Effector CD4-positive, alpha-beta T cell (primary cell): ENCODE data around the gene ITGAX.
A peak's percentile ranks its signal among the peaks of the same experiment; 100 is the strongest.
"Not testable (repeated sequence)": the region's sequence is repeated elsewhere in the genome, so short reads cannot be mapped to it uniquely, and the experiment has no call there.

Experiments
- DNase-seq: peaks from one replicate; pipeline ENCODE4 v3.0.0-alpha.2; 2020

ITGAX gene

DNA sequence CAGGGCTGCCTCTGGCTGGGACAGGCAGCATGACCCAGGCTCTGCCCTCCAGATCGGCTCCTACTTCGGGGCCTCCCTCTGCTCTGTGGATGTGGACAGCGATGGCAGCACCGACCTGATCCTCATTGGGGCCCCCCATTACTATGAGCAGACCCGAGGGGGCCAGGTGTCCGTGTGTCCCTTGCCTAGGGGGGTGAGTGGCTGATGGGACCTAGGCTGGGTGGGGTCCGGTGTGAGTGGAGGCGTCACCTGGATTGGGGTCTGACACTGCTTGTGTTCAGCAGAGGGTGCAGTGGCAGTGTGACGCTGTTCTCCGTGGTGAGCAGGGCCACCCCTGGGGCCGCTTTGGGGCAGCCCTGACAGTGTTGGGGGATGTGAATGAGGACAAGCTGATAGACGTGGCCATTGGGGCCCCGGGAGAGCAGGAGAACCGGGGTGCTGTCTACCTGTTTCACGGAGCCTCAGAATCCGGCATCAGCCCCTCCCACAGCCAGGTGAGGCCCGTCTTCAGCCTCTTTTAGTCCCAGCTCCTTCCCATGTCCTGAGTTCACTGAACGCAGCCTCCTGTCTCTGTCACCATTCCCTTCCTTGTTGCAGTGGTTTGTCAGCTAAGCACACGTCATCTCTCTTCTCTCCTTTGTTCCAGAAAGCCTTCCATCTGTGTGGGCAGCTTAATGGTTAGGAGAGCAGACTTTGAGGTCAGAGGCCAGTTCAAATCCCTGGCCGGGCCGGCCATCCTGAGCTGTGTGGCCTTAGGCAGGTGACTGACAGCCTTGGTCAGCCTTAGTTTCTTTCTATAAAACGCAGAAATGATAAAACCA is 56.3 kb downstream of the ITGAX start:
- no peak for DNase-seq

DNA sequence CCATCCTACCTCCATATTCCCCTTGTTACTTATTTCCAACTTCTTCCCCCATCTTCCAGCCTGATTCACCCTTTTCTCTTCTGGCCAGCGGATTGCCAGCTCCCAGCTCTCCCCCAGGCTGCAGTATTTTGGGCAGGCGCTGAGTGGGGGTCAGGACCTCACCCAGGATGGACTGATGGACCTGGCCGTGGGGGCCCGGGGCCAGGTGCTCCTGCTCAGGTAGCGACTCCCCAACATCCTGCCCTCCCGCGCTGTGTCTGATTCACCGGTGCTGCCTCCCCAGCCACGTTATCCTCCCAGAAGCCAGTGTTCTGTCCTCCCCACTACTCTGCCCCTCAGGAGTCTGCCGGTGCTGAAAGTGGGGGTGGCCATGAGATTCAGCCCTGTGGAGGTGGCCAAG is 57.8 kb downstream of the ITGAX start:
- no peak for DNase-seq

DNA sequence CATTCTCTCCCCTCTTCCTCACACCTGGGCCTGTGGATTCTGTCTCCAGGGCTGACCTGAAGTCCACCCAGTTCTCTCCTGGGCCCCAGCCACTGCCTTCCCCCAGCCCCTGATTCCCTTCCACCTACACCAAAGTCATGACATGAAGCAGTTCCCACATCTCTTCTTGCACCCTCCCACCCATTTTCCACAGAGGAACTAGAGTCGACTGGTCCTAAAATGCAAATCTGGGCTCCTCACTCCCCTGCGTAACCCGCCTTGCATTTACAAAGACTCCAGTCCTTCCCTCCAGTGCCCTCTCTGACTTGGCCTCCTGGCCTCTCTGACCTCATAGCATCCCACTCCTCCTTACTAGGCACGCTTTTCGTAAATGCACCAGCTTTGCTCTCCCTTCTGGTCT is 58.4 kb downstream of the ITGAX start:
- DNase-seq: no peak

DNA sequence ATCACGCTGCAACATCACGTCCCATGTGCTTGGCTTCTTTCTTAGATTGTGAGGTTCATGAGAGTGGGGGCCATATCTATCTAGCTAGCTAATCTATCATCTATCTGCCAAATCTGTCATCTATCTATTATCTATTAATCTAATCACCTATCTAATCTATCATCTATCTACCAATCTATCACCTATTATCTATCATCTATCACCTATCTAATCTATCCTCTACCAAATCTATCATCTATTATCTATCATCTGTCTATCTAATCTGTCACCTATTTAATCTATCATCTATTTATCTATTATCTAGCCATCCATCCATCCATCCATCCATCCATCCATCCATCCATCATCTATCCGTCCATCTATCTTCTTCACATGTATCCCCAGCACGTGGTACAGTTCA is 59.0 kb downstream of the ITGAX start:
- no peak for DNase-seq

DNA sequence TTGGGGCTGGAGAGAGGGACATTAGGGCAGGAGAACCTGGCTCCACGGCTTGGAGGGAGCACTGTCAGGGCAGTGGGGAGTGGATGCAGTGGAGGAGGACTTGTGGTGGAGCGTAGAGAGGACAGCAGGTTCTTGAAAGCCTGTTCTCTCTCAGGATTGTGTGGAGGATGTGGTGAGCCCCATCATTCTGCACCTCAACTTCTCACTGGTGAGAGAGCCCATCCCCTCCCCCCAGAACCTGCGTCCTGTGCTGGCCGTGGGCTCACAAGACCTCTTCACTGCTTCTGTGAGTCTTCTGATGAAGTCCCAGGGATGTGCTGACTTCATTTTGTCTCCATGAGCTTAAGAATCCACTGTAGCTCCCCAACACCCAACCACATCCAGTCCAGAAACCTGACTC is 59.7 kb downstream of the ITGAX start:
- DNase-seq: no peak

DNA sequence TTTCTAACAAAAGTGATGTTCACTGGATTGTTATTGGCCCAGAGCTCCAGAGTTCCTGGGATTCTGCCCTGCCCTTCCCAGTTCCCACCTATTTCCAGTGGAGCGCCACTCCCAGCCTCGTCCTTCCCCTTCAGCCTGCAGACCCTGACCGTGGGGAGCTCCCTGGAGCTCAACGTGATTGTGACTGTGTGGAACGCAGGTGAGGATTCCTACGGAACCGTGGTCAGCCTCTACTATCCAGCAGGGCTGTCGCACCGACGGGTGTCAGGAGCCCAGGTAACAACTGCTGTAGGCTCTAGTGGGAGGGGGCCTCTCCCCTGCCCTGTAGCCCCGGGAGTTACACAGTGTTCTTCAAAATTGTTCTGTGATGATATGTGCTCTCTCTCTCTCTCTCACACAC is 61.4 kb downstream of the ITGAX start:
- no peak for DNase-seq

DNA sequence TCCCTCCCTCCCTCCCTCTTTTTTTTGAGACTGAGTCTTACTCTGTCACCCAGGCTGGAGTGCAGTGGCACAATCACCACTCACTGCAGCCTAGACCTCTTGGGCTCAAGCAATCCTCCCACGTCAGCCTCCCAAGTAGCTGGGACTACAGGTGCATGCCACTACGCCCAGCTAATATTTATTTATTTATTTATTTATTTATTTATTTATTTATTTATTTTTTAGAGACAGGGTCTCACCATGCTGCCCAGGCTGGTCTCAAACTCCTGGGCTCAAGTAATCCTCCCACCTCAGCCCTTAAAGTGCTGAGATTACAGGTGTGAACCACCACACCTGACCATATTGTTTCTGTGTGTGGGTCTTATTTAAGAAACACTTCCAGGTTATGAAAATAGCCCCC is 62.1 kb downstream of the ITGAX start:
- not testable (repeated sequence) for DNase-seq

DNA sequence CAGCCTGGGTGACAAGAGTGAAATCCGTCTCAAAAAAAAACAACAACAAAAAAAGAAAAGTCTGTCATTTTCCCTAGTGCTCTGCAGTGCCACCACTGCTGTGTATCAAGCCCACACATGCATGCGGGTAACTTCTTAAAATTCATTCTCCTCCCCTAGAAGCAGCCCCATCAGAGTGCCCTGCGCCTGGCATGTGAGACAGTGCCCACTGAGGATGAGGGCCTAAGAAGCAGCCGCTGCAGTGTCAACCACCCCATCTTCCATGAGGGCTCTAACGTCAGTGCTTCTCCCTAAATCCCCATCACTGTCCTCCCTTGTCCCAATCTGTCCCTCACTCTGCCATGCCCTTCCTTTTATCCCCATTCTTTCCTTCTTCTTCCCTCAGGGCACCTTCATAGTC is 62.9 kb downstream of the ITGAX start:
- no peak for DNase-seq

DNA sequence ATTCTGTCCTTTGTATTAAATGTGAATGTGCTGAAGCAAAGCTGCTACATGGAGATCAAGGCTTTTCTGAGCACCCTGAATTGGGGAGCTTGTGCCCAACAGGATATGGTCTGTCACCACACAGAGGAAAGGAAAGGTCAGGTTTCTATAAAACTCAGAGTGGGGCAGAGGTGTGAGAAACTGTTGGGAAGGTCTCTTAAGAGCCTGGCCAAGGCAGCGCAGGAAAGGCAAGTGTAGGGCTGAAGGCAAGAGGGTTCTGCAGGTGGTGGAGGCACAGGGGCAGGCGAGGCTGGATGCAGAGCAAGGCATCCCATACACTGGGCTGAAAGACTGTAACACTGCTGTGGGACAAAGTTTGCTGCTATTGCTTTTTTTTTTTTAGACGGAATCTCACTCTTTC is 65.1 kb downstream of the ITGAX start:
- no peak for DNase-seq

DNA sequence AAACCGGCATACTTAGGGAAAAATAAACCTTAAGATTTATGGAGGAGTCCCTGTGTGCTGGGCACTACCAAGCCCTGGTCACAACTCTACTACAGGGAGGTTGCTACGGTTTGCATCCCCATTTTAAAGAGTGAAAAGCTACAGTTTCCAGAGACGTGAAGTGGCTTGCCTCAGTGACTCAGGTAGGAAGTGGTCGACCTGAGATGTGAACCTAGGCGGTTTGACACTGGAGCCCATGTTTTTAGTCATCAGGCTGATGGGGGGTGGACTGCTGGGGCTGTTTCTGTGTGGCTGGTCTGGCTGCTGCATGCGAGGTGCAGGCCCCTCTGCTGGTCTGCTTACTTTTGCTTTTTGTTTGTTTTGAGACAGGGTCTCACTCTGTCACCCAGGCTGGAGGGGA is 66.6 kb downstream of the ITGAX start:
- DNase-seq: no peak

DNA sequence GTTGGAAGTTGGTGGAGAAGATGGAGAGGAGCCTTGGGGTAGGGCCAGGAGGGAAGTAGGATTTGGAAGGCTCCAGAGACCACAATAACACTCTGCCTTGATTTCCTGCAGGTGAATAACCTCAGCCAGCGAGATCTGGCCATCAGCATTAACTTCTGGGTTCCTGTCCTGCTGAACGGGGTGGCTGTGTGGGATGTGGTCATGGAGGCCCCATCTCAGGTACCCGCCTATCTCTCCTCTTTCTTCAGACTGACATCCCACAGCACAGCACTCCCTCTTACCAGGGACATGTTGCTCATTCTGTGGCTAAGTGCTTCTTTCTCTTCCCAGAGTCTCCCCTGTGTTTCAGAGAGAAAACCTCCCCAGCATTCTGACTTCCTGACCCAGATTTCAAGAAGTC is 68.3 kb downstream of the ITGAX start:
- DNase-seq: no peak

DNA sequence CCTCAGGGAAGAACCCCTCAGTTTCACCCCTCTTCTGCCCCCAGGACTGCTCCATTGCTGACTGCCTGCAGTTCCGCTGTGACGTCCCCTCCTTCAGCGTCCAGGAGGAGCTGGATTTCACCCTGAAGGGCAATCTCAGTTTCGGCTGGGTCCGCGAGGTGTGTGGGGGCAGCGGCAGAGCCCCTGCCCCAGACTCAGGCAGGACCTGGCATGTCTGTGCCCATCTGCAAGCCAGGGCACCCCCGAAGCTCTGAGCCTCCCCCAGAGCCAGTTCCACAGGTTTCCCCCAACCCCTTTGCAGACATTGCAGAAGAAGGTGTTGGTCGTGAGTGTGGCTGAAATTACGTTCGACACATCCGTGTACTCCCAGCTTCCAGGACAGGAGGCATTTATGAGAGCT is 68.8 kb downstream of the ITGAX start:
- DNase-seq: no peak

DNA sequence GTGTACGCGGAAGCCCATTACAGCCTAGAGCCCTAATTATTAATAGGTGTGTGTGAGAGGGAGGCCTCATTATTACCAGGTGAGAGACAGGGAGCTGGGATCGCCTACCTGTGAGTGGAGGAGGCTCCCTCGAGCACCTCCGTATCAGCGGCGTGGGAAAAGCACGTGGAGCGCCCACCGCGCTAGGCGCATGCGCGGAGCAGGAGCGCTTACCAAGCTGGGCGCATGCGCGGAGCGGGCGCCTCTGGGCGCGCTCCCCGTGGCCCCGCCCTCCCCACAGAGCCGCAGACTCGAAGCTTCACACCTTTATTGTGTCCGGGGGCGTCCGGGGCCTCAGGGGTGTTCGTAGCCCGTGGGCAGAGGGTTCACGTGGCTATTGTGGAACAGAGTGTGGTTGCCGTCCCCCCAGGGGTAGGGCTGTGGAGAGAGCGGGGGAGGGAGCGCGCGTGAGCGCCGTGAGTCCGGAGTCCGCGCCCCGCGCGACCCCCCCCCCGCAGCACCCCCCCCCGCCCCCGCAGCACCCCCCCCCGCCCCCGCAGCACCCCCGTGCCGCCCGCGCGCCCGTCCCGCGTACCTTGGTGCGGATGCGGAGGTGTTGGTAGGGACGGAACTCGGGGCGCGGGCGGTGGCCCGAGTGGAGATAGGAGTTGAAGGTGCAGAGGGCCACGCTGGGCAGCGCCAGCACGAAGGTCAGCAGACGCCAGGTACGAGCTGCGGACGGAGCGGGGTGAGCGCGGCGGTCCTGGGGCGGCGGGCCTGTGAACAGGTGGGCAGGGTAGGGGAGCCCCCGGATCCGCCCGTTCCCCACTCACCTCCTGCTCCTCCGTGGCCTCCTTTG is 72.7 kb downstream of the ITGAX start:
- DNase-seq: peak; percentile 23

DNA sequence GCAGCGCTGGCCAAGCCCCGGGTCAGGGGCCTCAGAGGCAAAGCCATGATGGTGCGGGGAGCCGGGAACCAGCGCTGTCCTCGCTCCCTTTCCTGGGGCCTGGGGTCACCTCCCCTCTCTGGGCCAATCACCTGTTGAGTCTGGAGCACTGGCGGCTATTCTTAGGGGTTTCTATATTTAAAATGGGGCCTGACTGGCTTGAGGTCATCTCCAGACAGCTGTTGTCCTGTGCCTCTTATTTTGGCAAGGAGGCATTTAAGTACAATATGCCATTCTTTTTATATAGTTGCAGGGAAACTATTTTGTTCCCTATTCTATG is 73.3 kb downstream of the ITGAX start, which contains the start of gene COX6A2:
Gene COX6A2, minus strand, starts transcription at position 82 of the 319 bp plus-strand sequence. Its CDS starts 35 bp downstream, at position 47.
- no peak for DNase-seq

DNA sequence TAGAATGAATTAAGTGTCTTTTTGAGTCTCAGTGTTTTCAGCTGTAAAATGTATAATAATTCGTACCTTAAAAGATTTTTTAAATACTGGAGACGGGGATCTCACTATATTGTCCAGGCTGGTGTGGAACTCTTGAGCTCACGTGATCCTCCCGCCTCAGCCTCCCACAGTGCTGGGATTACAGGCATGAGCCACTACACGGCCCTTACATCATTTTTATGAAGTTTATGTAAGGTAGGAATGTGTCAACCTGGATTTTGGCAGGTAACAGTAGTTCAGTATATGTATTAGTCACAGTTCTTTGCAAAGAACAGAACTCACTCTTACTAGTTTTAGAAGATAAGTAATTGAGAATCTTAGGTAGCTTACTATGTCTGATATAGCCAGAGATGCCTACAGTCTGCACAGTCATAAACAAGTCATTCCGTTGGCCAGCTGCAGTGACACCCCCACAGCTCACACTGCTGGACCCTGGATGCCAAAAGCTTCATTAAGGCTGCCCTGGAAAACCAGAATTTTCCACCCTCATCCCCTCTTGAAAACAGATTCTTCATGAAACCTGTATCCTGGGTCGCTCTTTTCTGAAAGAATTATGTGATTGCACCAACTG is 73.8 kb downstream of the ITGAX start:
- DNase-seq: no peak

DNA sequence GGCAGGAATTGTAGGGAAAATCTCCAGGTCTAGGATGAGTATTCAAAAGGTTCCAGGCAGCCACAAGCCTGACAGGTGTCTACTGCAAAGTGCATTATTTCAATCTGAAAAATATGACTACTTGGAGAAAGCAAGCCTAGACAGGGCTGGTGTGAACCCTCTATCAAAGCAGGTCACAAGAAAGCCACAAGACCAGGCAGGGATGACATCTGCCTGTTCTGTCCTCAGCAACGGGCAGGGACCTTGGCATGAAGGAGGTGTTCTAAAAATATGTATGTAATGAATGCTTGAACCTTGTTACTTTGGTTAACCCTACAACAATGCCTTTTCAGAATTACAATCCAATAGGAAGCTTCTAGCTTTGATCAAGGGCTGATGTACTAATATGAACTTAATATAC is 74.3 kb downstream of the ITGAX start:
- DNase-seq: no peak

DNA sequence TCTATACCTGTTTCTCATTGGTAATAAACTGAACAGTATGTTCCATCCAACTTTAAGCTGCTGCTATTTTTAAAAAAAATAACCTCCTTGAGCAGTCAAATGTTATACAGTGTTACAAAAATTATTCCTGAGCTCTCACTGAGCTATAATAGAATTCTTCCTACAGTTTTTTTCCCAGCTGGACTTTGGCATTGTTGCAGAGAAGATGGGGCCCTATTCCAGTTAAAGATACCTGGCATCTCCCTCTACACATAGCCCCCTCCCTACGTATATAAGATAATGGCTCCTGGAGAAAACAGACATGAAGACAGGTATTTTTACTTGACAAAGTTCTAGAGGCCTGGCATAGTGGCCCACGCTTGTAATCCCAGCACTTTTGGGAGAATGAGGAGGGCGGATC is 74.8 kb downstream of the ITGAX start:
- no peak for DNase-seq

DNA sequence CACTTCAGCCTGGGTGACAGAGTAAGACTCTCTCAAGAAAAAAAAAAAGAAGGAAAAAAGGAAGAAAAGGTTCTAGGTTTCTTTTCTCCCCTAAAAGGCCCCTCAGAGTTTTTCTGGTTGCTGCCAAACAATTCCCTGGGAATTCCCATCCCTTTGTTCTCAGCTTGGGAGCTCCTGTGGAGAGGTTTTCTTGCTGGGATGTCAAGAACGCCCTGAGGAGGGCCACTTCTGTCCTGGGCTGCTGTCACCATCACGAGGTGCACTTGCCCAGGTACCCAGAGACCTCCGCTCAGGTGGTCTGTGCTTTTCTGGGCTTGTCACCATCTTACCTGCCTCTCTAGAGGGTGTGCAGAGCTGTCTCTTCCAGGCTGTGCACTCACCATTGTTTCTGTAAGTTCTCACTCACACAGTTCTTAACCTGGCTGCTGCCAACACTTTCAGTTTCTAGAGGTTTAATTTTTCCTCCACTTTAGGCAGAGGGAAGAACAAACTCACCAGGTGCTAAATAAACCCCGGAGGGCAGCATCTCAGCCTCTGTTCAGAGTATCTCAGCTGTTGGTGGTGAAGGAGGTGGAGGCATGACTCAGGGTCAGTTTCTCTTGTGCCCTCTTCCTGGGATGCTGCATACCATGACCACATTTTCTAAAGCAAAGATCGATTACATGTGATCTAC is 75.5 kb downstream of the ITGAX start:
- no peak for DNase-seq
